ENCODE results near the gene AMD1. TPM values are rescaled to one million over a fixed set of nuclear protein-coding genes. Genes with fewer than 3 reads are reported as not detected.

AMD1 gene
- 58.2 TPM for total RNA-seq

DNA sequence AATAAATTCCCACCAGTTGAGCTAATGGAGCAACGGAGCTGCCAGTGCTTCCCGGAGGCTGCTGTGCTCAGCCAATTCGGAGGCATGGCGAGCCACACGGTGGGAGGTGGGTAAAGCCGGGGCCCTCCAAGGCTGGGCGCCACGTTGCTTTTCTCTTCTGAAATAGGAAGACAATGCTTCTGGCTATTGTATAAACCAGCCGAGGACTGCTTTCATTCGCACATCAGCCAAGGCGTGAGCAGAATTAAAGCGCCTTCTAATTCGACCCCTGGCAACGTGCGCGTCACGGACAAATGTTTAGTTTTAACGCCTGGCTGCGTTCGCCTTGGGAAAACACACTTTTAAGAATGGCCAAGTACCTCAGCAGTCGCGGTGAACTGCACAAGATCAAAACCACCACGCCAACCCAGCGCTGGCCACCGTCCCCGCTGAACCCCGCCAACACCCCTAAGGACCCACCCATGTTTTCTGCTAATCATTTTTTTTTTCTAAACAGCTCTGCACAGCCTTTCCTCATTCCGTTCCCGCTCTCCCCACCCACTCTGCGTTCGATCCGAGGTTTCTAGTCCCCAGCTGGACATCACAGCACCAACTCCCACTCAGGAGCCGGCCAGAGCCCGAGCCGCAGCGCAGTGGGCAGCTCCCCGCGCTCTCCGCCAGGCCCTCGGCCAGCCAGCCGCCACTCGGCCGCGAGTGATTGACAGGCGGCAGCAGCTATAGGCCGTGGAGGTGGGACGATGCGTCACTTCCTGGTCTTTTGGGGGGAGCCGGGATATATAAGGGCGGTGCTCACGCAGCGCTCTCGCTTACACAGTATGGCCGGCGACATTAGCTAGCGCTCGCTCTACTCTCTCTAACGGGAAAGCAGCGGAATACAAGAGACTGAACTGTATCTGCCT lies at the start of gene AMD1:
AMD1 (plus strand) TSS at position 805 of the 899 bp plus-strand sequence. CDS start 321 bp downstream, outside the sequence.
- H3K36me3 ChIP-seq: no peaks in the 10 kb centered on the region
- peaks cover 33% of the 10 kb centered on the region for H3K4me1 ChIP-seq
- intact Hi-C loops (cut with DNase I): loop anchor here (2.0 kb wide), 2 partner anchors 47 to 59 kb away; partner anchors contain the start of gene CDK19
- TF ChIP-seq POLR2A (IDR thresholded peaks at IDR 0.05) (peak; percentile 29 to 96), POLR2AphosphoS5 (IDR thresholded peaks at IDR 0.05; ENCODE audit: insufficient read depth in 1 of 2, low read depth in 1 of 2) (peak; percentile 91 to 99)
- TF ChIP-seq, protein P1, sequence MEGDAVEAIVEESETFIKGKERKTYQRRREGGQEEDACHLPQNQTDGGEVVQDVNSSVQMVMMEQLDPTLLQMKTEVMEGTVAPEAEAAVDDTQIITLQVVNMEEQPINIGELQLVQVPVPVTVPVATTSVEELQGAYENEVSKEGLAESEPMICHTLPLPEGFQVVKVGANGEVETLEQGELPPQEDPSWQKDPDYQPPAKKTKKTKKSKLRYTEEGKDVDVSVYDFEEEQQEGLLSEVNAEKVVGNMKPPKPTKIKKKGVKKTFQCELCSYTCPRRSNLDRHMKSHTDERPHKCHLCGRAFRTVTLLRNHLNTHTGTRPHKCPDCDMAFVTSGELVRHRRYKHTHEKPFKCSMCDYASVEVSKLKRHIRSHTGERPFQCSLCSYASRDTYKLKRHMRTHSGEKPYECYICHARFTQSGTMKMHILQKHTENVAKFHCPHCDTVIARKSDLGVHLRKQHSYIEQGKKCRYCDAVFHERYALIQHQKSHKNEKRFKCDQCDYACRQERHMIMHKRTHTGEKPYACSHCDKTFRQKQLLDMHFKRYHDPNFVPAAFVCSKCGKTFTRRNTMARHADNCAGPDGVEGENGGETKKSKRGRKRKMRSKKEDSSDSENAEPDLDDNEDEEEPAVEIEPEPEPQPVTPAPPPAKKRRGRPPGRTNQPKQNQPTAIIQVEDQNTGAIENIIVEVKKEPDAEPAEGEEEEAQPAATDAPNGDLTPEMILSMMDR (IDR thresholded peaks at IDR 0.05): no peak
- DNase-seq (ENCODE audit: extremely low spot score in 2 of 2): peak in 1 of 2 donors; percentile 98
- H3K4me3 ChIP-seq: peak within 1 kb of the TSS; percentile 64 to 90
- H3K9me3 ChIP-seq: no peaks in the 10 kb centered on the region
- H3K27ac ChIP-seq: peak within 1 kb of the TSS; percentile 93
- H3K27me3 ChIP-seq: no peaks in the 10 kb centered on the region

DNA sequence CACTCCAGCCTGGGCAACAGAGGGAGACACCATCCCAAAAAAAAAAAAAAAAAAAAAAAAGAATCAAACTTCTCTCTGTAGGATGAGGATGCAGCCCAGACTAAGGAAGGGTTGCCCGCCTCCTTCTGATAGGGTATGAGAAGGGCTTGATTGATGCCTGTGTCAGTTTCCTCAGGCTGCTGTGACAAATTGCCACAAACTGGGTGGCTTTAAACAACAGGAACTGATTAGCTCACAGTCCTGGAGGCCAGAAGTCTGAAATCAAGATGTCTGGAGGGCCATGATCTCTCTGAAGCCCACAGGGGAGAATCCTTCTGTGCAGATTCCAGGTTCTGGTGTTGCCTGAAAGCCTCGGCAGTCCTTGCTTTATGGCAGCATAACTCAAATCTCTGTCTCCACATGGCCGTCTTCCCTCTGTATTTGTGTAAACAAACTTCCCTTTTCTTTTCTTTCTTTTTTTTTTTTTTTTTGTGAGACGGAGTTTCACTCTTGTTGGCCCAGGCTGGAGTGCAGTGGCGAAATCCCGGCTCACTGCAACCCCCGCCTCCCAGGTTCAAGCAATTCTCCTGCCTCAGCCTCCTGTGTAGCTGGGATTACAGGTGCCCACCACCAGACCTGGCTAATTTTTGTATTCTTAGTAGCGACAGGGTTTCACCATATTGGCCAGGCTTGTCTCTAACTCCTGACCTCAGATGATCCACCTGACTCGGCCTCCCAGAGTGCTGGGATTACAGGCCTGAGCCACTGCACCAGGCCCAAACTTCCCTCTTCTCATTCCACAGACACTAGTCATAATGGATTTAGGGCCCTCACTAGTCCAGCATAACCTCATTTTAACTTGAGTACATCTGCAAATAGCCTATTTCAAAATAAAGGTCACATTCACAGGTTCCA lies 48.1 kb upstream of the AMD1 start:
- Histone ChIP-seq H3K36me3 (no peaks in the 10 kb centered on the region), H3K4me3 (no peak overlapping the region), H3K4me1 (peaks cover 10% of the 10 kb centered on the region), H3K9me3 (no peaks in the 10 kb centered on the region), H3K27ac (no peak overlapping the region), H3K27me3 (no peaks in the 10 kb centered on the region)
- DNase-seq (ENCODE audit: extremely low spot score in 2 of 2): no peak
- intact Hi-C loops (cut with DNase I): no loop called here
- TF ChIP-seq, protein P1 (IDR thresholded peaks at IDR 0.05): no peak
- TF ChIP-seq POLR2AphosphoS5 (IDR thresholded peaks at IDR 0.05; ENCODE audit: insufficient read depth in 1 of 2, low read depth in 1 of 2) (no peak), POLR2A (IDR thresholded peaks at IDR 0.05) (no peak)

DNA sequence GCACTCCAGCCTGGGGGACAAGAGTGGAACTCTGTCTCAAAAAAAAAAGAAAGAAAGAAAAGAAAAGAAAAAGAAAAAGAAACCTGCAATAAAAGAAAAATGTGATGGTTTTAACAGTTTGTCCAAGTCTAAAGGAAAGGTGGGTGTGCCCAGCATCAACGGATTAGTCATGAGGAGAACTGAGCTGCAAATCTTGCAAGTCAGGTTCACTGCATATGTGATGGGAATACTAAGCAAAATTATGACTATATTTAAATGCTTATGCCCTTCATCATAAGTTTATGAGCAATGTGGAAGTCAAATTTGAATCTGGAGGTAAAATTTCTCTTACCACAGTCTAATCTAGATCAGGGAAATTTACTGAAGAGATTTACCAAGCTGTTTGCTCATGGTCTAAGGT lies 46.2 kb upstream of the AMD1 start:
- no peak for DNase-seq (ENCODE audit: extremely low spot score in 2 of 2)
- no peaks in the 10 kb centered on the region for H3K9me3 ChIP-seq
- TF ChIP-seq POLR2A (IDR thresholded peaks at IDR 0.05): no peak
- TF ChIP-seq, protein P1 (IDR thresholded peaks at IDR 0.05): no peak
- TF ChIP-seq POLR2AphosphoS5 (IDR thresholded peaks at IDR 0.05; ENCODE audit: insufficient read depth in 1 of 2, low read depth in 1 of 2): no peak
- no peaks in the 10 kb centered on the region for H3K4me1 ChIP-seq
- intact Hi-C loops (cut with DNase I): no loop called here
- no peak overlapping the region for H3K27ac ChIP-seq
- H3K36me3 ChIP-seq: no peaks in the 10 kb centered on the region
- no peaks in the 10 kb centered on the region for H3K27me3 ChIP-seq
- no peak overlapping the region for H3K4me3 ChIP-seq

DNA sequence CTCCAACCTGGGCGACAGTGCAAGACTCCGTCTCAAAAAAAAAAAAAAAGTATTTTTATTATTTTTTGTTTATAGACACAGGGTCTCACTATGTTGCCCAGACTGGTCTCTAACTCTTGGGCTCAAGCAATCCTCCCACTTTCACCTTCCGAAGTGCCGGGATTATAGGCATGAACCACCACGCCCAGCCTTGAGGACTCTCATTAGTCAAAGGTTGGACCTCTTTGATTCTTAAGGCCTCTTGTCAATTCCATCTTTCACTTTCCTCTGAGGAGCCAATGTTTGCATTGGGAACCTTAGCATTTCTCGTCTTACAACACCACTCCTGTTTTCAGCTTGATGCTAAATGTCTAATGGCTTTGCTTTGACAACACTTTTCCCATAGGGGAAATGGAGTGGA lies 43.2 kb upstream of the AMD1 start:
- intact Hi-C loops (cut with DNase I): no loop called here
- no peak for TF ChIP-seq POLR2A (IDR thresholded peaks at IDR 0.05)
- TF ChIP-seq, protein P1 (IDR thresholded peaks at IDR 0.05): no peak
- TF ChIP-seq POLR2AphosphoS5 (IDR thresholded peaks at IDR 0.05; ENCODE audit: insufficient read depth in 1 of 2, low read depth in 1 of 2): no peak
- no peaks in the 10 kb centered on the region for H3K27me3 ChIP-seq
- no peak overlapping the region for H3K27ac ChIP-seq
- no peak overlapping the region for H3K4me3 ChIP-seq
- no peaks in the 10 kb centered on the region for H3K4me1 ChIP-seq
- DNase-seq (ENCODE audit: extremely low spot score in 2 of 2): no peak
- no peaks in the 10 kb centered on the region for H3K36me3 ChIP-seq
- H3K9me3 ChIP-seq: no peaks in the 10 kb centered on the region
